T-helper 17 cell (primary cell): ENCODE data around the gene PI4KA. TPM values are rescaled to one million over a fixed set of nuclear protein-coding genes. Genes with fewer than 3 reads are reported as not detected.
"Not testable (repeated sequence)": the region's sequence is repeated elsewhere in the genome, so short reads cannot be mapped to it uniquely, and the experiment has no call there.

Experiments
- ATAC-seq: fragments of 150-1000 bp; cut with Tn5 transposase; 2 replicates; pipeline ENCODE4 v1.10.0; 2021; ENCODE audit warnings: mild to moderate bottlenecking, moderate library complexity
- DNase-seq, 3 donors: peaks; one replicate each; pipeline versions ENCODE4 v3.0.0 to v3.0.0-alpha.2; 2020 to 2021
- H3K9me3 ChIP-seq: one replicate; pipeline ENCODE4 v1.7.0; 2013; ENCODE audit warnings: low read length, mild to moderate bottlenecking; ENCODE audit not compliant: control insufficient read depth, poor library complexity, severe bottlenecking
- H3K27ac Mint-ChIP-seq: one replicate; pipeline ENCODE4 v1.8.0; 2022; ENCODE audit warnings: mild to moderate bottlenecking, moderate library complexity, mixed read lengths
- H3K27me3 Mint-ChIP-seq: one replicate; pipeline ENCODE4 v1.8.0; 2022; ENCODE audit warnings: mixed read lengths
- H3K36me3 Mint-ChIP-seq: one replicate; pipeline ENCODE4 v1.8.0; 2022; ENCODE audit warnings: low read depth, mixed read lengths
- H3K4me1 Mint-ChIP-seq: one replicate; pipeline ENCODE4 v1.8.0; 2022; ENCODE audit warnings: mild to moderate bottlenecking, mixed read lengths
- H3K4me3 Mint-ChIP-seq: one replicate; pipeline ENCODE4 v1.8.0; 2022; ENCODE audit warnings: mild to moderate bottlenecking, moderate library complexity, mixed read lengths
- total RNA-seq, 4 donors: library from RNA in 2 of 4; stranded (reverse) in 2 of 4; gene quantifications; one replicate each; pipeline ENCODE4 v1.2.3 and lab custom pipeline; 2022 to 2026

Gene PI4KA
- total RNA-seq, 2 donors from 2014 or later: 159 to 160 TPM

- Mint-ChIP-seq H3K36me3 (peaks cover 13% of the 10 kb centered on the region), H3K4me3 (no peak overlapping the region)
- no peak for ATAC-seq
These were observed 29.0 kb downstream of the PI4KA start for GRCh38 chr22:20829491-20830134.

GRCh38 chr22:20826373-20827152 is 32.0 kb downstream of the PI4KA start:
- not testable (repeated sequence) for H3K4me3 Mint-ChIP-seq, H3K4me1 Mint-ChIP-seq, H3K27ac Mint-ChIP-seq, H3K9me3 ChIP-seq, H3K36me3 Mint-ChIP-seq, ATAC-seq, H3K27me3 Mint-ChIP-seq, DNase-seq

More at GRCh38 chr22:20829491-20830134, 29.0 kb downstream of the PI4KA start:
- no peaks in the 10 kb centered on the region for H3K9me3 ChIP-seq
- no peak for DNase-seq
- H3K27me3 Mint-ChIP-seq: no peaks in the 10 kb centered on the region
- H3K4me1 Mint-ChIP-seq: peaks cover 2% of the 10 kb centered on the region
- no peak overlapping the region for H3K27ac Mint-ChIP-seq

- Mint-ChIP-seq H3K4me3 (no peak overlapping the region), H3K36me3 (peaks cover 10% of the 10 kb centered on the region), H3K4me1 (peaks cover 2% of the 10 kb centered on the region), H3K27ac (no peak overlapping the region), H3K27me3 (no peaks in the 10 kb centered on the region)
- ATAC-seq (no peak), DNase-seq (no peak)
- H3K9me3 ChIP-seq: no peaks in the 10 kb centered on the region
These were observed 33.0 kb downstream of the PI4KA start for GRCh38 chr22:20825624-20826023.

GRCh38 chr22:20825216-20825615 is 33.4 kb downstream of the PI4KA start:
- not testable (repeated sequence) for H3K36me3 Mint-ChIP-seq, ATAC-seq, H3K4me3 Mint-ChIP-seq, H3K9me3 ChIP-seq, H3K4me1 Mint-ChIP-seq, H3K27ac Mint-ChIP-seq, DNase-seq, H3K27me3 Mint-ChIP-seq

GRCh38 chr22:20823264-20823663 is 35.3 kb downstream of the PI4KA start:
- no peaks in the 10 kb centered on the region for H3K36me3 Mint-ChIP-seq
- ATAC-seq (no peak), DNase-seq (no peak)
- H3K9me3 ChIP-seq: no peaks in the 10 kb centered on the region
- no peak overlapping the region for H3K4me3 Mint-ChIP-seq
- no peak overlapping the region for H3K27ac Mint-ChIP-seq
- no peaks in the 10 kb centered on the region for H3K27me3 Mint-ChIP-seq
- H3K4me1 Mint-ChIP-seq: no peaks in the 10 kb centered on the region

- H3K9me3 ChIP-seq: no peaks in the 10 kb centered on the region
- no peak overlapping the region for H3K27ac Mint-ChIP-seq
- H3K27me3 Mint-ChIP-seq: no peaks in the 10 kb centered on the region
- no peaks in the 10 kb centered on the region for H3K36me3 Mint-ChIP-seq
- DNase-seq (no peak), ATAC-seq (no peak)
- no peaks in the 10 kb centered on the region for H3K4me1 Mint-ChIP-seq
- H3K4me3 Mint-ChIP-seq: no peak overlapping the region
These were observed 36.4 kb downstream of the PI4KA start for GRCh38 chr22:20822240-20822639.

GRCh38 chr22:20821717-20822239 is 36.8 kb downstream of the PI4KA start:
- not testable (repeated sequence) for DNase-seq, ATAC-seq, H3K27me3 Mint-ChIP-seq, H3K4me3 Mint-ChIP-seq, H3K9me3 ChIP-seq, H3K4me1 Mint-ChIP-seq, H3K27ac Mint-ChIP-seq, H3K36me3 Mint-ChIP-seq

GRCh38 chr22:20819471-20819870 is 39.1 kb downstream of the PI4KA start:
- no peaks in the 10 kb centered on the region for H3K9me3 ChIP-seq
- ATAC-seq: no peak
- DNase-seq: no peak
- Mint-ChIP-seq H3K4me1 (peaks cover 3% of the 10 kb centered on the region), H3K4me3 (no peak overlapping the region), H3K36me3 (no peaks in the 10 kb centered on the region), H3K27ac (no peak overlapping the region), H3K27me3 (no peaks in the 10 kb centered on the region)

GRCh38 chr22:20818471-20818870 is 40.1 kb downstream of the PI4KA start:
- Mint-ChIP-seq H3K27me3 (no peaks in the 10 kb centered on the region), H3K27ac (no peak overlapping the region), H3K4me1 (peaks cover 3% of the 10 kb centered on the region), H3K4me3 (no peak overlapping the region), H3K36me3 (no peaks in the 10 kb centered on the region)
- ATAC-seq (no peak), DNase-seq (no peak)
- no peaks in the 10 kb centered on the region for H3K9me3 ChIP-seq

- ATAC-seq: no peak
- Mint-ChIP-seq H3K36me3 (no peaks in the 10 kb centered on the region), H3K27ac (no peak overlapping the region), H3K4me3 (no peak overlapping the region), H3K27me3 (no peaks in the 10 kb centered on the region), H3K4me1 (peaks cover 5% of the 10 kb centered on the region)
- no peak for DNase-seq
- H3K9me3 ChIP-seq: no peaks in the 10 kb centered on the region
These were observed 42.1 kb downstream of the PI4KA start for GRCh38 chr22:20816559-20816958.

GRCh38 chr22:20815477-20816050 is 43.0 kb downstream of the PI4KA start:
- no peak for ATAC-seq
- DNase-seq: no peak
- Mint-ChIP-seq H3K4me3 (no peak overlapping the region), H3K27ac (no peak overlapping the region), H3K27me3 (no peaks in the 10 kb centered on the region), H3K4me1 (peaks cover 7% of the 10 kb centered on the region), H3K36me3 (peaks cover 2% of the 10 kb centered on the region)
- no peaks in the 10 kb centered on the region for H3K9me3 ChIP-seq

GRCh38 chr22:20814221-20814808 is 44.3 kb downstream of the PI4KA start:
- no peak overlapping the region for H3K27ac Mint-ChIP-seq
- H3K4me1 Mint-ChIP-seq: peaks cover 7% of the 10 kb centered on the region
- ATAC-seq: no peak
- peaks cover 2% of the 10 kb centered on the region for H3K36me3 Mint-ChIP-seq
- H3K27me3 Mint-ChIP-seq: no peaks in the 10 kb centered on the region
- DNase-seq: no peak
- H3K9me3 ChIP-seq: no peaks in the 10 kb centered on the region
- H3K4me3 Mint-ChIP-seq: no peak overlapping the region

GRCh38 chr22:20813056-20813455 is 45.6 kb downstream of the PI4KA start:
- no peaks in the 10 kb centered on the region for H3K9me3 ChIP-seq
- Mint-ChIP-seq H3K4me1 (peaks cover 7% of the 10 kb centered on the region), H3K27ac (no peak overlapping the region), H3K4me3 (no peak overlapping the region), H3K36me3 (peaks cover 5% of the 10 kb centered on the region), H3K27me3 (no peaks in the 10 kb centered on the region)
- DNase-seq (no peak), ATAC-seq (no peak)
